ENCODE measurements around the gene RABL6. TPM values are rescaled to one million over a fixed set of nuclear protein-coding genes. Genes with fewer than 3 reads are reported as not detected.

Gene RABL6
- total and polyA plus RNA-seq, 2 of the 4 experiments (the other 2 are of a cell fraction) = 37.1 to 47.5 TPM

DNA sequence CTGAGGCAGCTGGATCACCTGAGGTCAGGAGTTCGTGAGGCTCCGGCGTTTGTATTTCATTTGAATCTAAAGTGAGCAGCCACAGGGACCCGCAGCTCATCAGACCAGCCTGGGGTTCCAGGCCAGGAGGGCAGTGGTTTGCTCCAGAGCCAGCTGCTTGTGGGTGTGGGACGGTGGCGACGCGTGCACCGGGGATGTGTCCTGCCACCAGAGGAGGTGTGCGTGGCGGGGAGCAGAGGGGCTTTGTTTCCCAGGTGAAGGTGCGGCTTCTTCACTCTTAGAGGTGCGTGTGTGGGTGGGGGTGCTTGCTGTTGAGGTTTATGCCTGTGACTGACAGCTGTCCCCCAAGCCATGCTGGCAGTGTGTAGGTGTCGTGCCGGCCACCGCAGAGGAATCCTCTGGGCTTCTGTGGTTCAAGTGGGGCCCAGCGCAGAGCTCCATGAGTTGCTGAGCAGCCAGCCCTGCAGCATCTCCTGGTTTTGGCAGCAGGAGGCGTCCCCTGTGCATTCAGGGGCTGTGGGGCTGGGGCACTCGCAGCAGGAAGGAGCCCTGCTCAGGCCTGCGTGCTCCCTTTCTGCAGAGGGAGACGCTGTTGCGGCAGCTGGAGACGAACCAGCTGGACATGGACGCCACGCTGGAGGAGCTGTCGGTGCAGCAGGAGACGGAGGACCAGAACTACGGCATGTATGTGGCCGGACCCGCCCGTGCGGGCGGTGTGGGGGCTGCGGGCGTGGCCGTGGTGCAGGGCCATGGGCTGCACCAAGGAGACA, 27.6 kb downstream of the RABL6 start:
- no peak overlapping the region for H3K4me3 ChIP-seq (ENCODE audit: insufficient read depth, low read depth, low read length)
- H3K9ac ChIP-seq (ENCODE audit: low read depth, low read length) = no peak overlapping the region
- CTCF ChIA-PET = no interaction called here
- POLR2A ChIA-PET (ENCODE audit: unreplicated experiment) = no interaction called here
- no peak overlapping the region for H3K14ac ChIP-seq (replicated peaks; ENCODE audit: low read depth, low read length)
- dilution Hi-C loops (cut with HindIII; ENCODE audit: low sequenced_read_pairs, unreplicated experiment) (no loop called here), intact Hi-C loops (cut with micrococcal nuclease) (no loop called here), in situ Hi-C loops (cut with MboI; ENCODE audit: low sequenced_read_pairs) (no loop called here)
- no peak overlapping the region for H2AK9ac ChIP-seq (replicated peaks; ENCODE audit: low read depth, low read length, poor library complexity)
- DNase-seq (no peak), ATAC-seq (ENCODE audit: low read depth) (no peak)
- no peaks in the 10 kb centered on the region for H4K20me1 ChIP-seq (ENCODE audit: insufficient read depth, low read length)
- no peak for TF ChIP-seq SMC3 (IDR thresholded peaks at IDR 0.05; ENCODE audit: low read depth, low read length)
- no peak for TF ChIP-seq MXI1 (IDR thresholded peaks at IDR 0.05; ENCODE audit: borderline replicate concordance, low read depth, low read length)
- TF ChIP-seq NFE2L2 (IDR thresholded peaks at IDR 0.05; ENCODE audit: low read depth, low read length) = no peak
- H3K56ac ChIP-seq (ENCODE audit: extremely low read depth, insufficient read depth, low read length) = no peak overlapping the region
- no peak overlapping the region for H3K23ac ChIP-seq (ENCODE audit: low read depth, low read length)
- H4K8ac ChIP-seq (ENCODE audit: low read depth in 2 of 2, low read length in 2 of 2) = no peak overlapping the region
- peaks cover 40% of the 10 kb centered on the region for H3K36me3 ChIP-seq (ENCODE audit: control insufficient read depth, insufficient read depth, low read length)
- no peak overlapping the region for H2AK5ac ChIP-seq (ENCODE audit: low read depth, low read length)
- no peak overlapping the region for H2BK20ac ChIP-seq (ENCODE audit: low read depth, low read length)
- no peaks in the 10 kb centered on the region; a peak in 1 of 4 replicates for H3K79me1 ChIP-seq (ENCODE audit: low read depth in 1 of 2, low read length in 2 of 2)
- H2BK120ac ChIP-seq (ENCODE audit: low read depth, low read length) = no peak overlapping the region
- no peak overlapping the region for H2BK15ac ChIP-seq (ENCODE audit: low read depth, low read length)
- H2AFZ ChIP-seq (replicated peaks; ENCODE audit: low read length, poor library complexity) = no peak overlapping the region
- H3K4me1 ChIP-seq (ENCODE audit: control insufficient read depth, insufficient read depth, low read length) = no peaks in the 10 kb centered on the region
- BruUV-seq (replicated peaks) = no TSS peak
- H4K5ac ChIP-seq (ENCODE audit: low read depth, low read length) = no peak overlapping the region
- no peaks in the 10 kb centered on the region for H3K9me3 ChIP-seq (ENCODE audit: control insufficient read depth, insufficient read depth, low read length)
- H4K91ac ChIP-seq (ENCODE audit: insufficient read depth, low read depth, low read length) = no peak overlapping the region
- no peak overlapping the region for H3K18ac ChIP-seq (ENCODE audit: low read depth, low read length)
- H3K27ac ChIP-seq (ENCODE audit: insufficient read depth, low read length) = no peak overlapping the region
- no peak overlapping the region for H3K4ac ChIP-seq (ENCODE audit: low read depth, low read length)
- H3K4me2 ChIP-seq (ENCODE audit: low read depth, low read length) = no peak overlapping the region
- H2BK5ac ChIP-seq (ENCODE audit: low read depth, low read length, poor library complexity, severe bottlenecking) = no peak overlapping the region
- 98% methylated on average over 10 of the region's 36 CpGs; no CpG with 5 or more reads in 1 of the 2 experiments for WGBS, 2 experiments (ENCODE audit: extremely low coverage in 2 of 2, insufficient read length in 1 of 2)
- H3K9me1 ChIP-seq (ENCODE audit: insufficient read depth, low read length) = no peaks in the 10 kb centered on the region
- no peaks in the 10 kb centered on the region for H3K27me3 ChIP-seq (ENCODE audit: control insufficient read depth, insufficient read depth, low read length)

All from IMR-90 (cell line).